Tibial artery (tissue), 4 donors: ENCODE measurements around the gene FRS3.

Experiments
- DNase-seq, 2 donors: peaks; one replicate each; pipeline ENCODE4 v3.0.0-alpha.2; 2019
- H3K27ac ChIP-seq, 2 donors: fragments of 200-600 bp; sonication (generic) in 1 of 2; 1 replicate in 1 of 2; 2 replicates in 1 of 2; pipeline ENCODE4 v1.5.1; 2018 to 2019; ENCODE audit warnings: mild to moderate bottlenecking in 1 of 2
- H3K27me3 ChIP-seq, 2 donors: fragments of 200-600 bp; sonication (generic) in 1 of 2; one replicate each; pipeline versions ENCODE4 v1.5.1 to v1.6.0; 2016 to 2019
- H3K36me3 ChIP-seq, 3 donors: fragments of 200-600 bp; sonication (generic) in 2 of 3; one replicate each; pipeline ENCODE4 v1.5.1; 2016 to 2019; ENCODE audit warnings: mild to moderate bottlenecking in 2 of 3
- H3K4me1 ChIP-seq, 4 donors: fragments of 200-600 bp; sonication (generic) in 2 of 4; 1 replicate in 3 of 4; 2 replicates in 1 of 4; pipeline ENCODE4 v1.5.1; 2016 to 2019
- H3K4me3 ChIP-seq, 2 donors: fragments of 200-600 bp; sonication (generic) in 1 of 2; 1 replicate in 1 of 2; 2 replicates in 1 of 2; pipeline ENCODE4 v1.5.1; 2018 to 2019; ENCODE audit warnings: mild to moderate bottlenecking in 2 of 2
- H3K9me3 ChIP-seq, 3 donors: fragments of 200-600 bp; sonication (generic) in 1 of 3; one replicate each; pipeline ENCODE4 v1.5.1; 2016 to 2019
- CTCF ChIP-seq, 2 experiments: fragments of 200-600 bp in 1 of 2; fragments of 450-650 bp in 1 of 2; IDR thresholded peaks; one replicate each; pipeline ENCODE4 v1.5.1; 2017 to 2019; ENCODE audit warnings: antibody characterized with exemption in 2 of 2, mild to moderate bottlenecking in 1 of 2, moderate library complexity in 1 of 2
- intact Hi-C: fragments of 100-400 bp; cut with DNase I; formaldehyde crosslinking; loops from one replicate; pipeline ENCODE4 v1.15.0; 2023; ENCODE audit warnings: low total_unique reads

Gene FRS3

GRCh38 chr6:41779336-41779735 is 364 bp downstream of the FRS3 start:
- no peak for TF ChIP-seq CTCF (IDR thresholded peaks at IDR 0.05)
- H3K4me1 ChIP-seq = peaks cover 0 to 22% (median 18%) of the 10 kb centered on the region in 4 donors
- intact Hi-C loops = no loop called here
- no peaks in the 10 kb centered on the region for H3K9me3 ChIP-seq
- H3K27ac ChIP-seq = peak overlapping the region; percentile 34 to 86
- peak overlapping the region; percentile 75 to 80 for H3K4me3 ChIP-seq
- no peaks in the 10 kb centered on the region for H3K27me3 ChIP-seq
- no peak for DNase-seq
- peaks cover 9 to 31% (median 25%) of the 10 kb centered on the region in 3 donors for H3K36me3 ChIP-seq

- Histone ChIP-seq H3K9me3 (no peaks in the 10 kb centered on the region), H3K27me3 (no peaks in the 10 kb centered on the region), H3K4me1 (peaks cover 0 to 22% (median 18%) of the 10 kb centered on the region in 4 donors), H3K27ac (peak overlapping the region; percentile 34 to 86), H3K36me3 (peaks cover 12 to 35% (median 29%) of the 10 kb centered on the region in 3 donors), H3K4me3 (peak overlapping the region; percentile 75 to 80)
- no peak for TF ChIP-seq CTCF (IDR thresholded peaks at IDR 0.05)
- intact Hi-C loops = no loop called here
- no peak for DNase-seq
These were observed 805 bp downstream of the FRS3 start for GRCh38 chr6:41778895-41779294.

GRCh38 chr6:41777551-41778285 is 2.0 kb downstream of the FRS3 start:
- TF ChIP-seq CTCF (IDR thresholded peaks at IDR 0.05) = no peak
- intact Hi-C loops = no loop called here
- H3K4me1 ChIP-seq = peaks cover 0 to 21% (median 18%) of the 10 kb centered on the region in 4 donors
- no peaks in the 10 kb centered on the region for H3K27me3 ChIP-seq
- H3K36me3 ChIP-seq = peaks cover 17 to 47% (median 40%) of the 10 kb centered on the region in 3 donors
- DNase-seq = no peak
- H3K27ac ChIP-seq = no peak overlapping the region
- no peak overlapping the region for H3K4me3 ChIP-seq
- no peaks in the 10 kb centered on the region for H3K9me3 ChIP-seq

GRCh38 chr6:41775293-41775882 is 4.3 kb downstream of the FRS3 start:
- Histone ChIP-seq H3K27me3 (no peaks in the 10 kb centered on the region), H3K36me3 (peaks cover 38 to 70% (median 64%) of the 10 kb centered on the region in 3 donors), H3K4me1 (peaks cover 0 to 10% (median 9%) of the 10 kb centered on the region in 4 donors), H3K27ac (no peak overlapping the region), H3K4me3 (no peak overlapping the region), H3K9me3 (no peaks in the 10 kb centered on the region)
- intact Hi-C loops = no loop called here
- no peak for TF ChIP-seq CTCF (IDR thresholded peaks at IDR 0.05)
- DNase-seq = no peak

- Histone ChIP-seq H3K4me3 (no peak overlapping the region), H3K27me3 (no peaks in the 10 kb centered on the region), H3K9me3 (no peaks in the 10 kb centered on the region), H3K27ac (no peak overlapping the region), H3K36me3 (peaks cover 40 to 75% (median 65%) of the 10 kb centered on the region in 3 donors), H3K4me1 (peaks cover 0 to 10% (median 9%) of the 10 kb centered on the region in 4 donors)
- TF ChIP-seq CTCF (IDR thresholded peaks at IDR 0.05) = no peak
- DNase-seq = no peak
- intact Hi-C loops = no loop called here
These were observed 4.9 kb downstream of the FRS3 start for GRCh38 chr6:41774841-41775240.
